K562 (cell line): Measurements from ENCODE around the gene CREB3L2. TPM values are rescaled to one million over a fixed set of nuclear protein-coding genes. Genes with fewer than 3 reads are reported as not detected.

Experiments
- ARHGAP35 ChIP-seq: fragments of 450-650 bp; IDR thresholded peaks from 2 replicates; pipeline ENCODE4 v1.6.1; 2018; ENCODE audit not compliant: partially characterized antibody
- CBFA2T3 ChIP-seq: fragments of 450-650 bp; IDR thresholded peaks from 2 replicates; pipeline ENCODE4 v1.6.1; 2017
- CGGBP1 ChIP-seq: fragments of 250-450 bp; sonication (Bioruptor Pico); IDR thresholded peaks from 2 replicates; pipeline ENCODE4 v1.9.0; 2021; ENCODE audit warnings: mild to moderate bottlenecking
- CXXC5 ChIP-seq: fragments of 250-450 bp; sonication (Bioruptor Pico); IDR thresholded peaks from 2 replicates; pipeline ENCODE4 v1.8.0; 2022; ENCODE audit warnings: inconsistent platforms, mild to moderate bottlenecking, moderate library complexity
- ETV6 ChIP-seq, 3 experiments: fragments of 150-350 bp in 1 of 3; sonication (generic) in 1 of 3; formaldehyde crosslinking in 1 of 3; IDR thresholded peaks; 2 replicates each; pipeline versions ENCODE4 v1.6.1 to v1.8.0; 2014 to 2022; ENCODE audit warnings: borderline replicate concordance in 2 of 3, low read depth in 2 of 3, antibody characterized with exemption in 1 of 3, low read length in 1 of 3, mild to moderate bottlenecking in 1 of 3, missing genetic modification reagents in 1 of 3
- FOSL1 ChIP-seq: fragments of 200-800 bp; sonication (Bioruptor generic); conservative IDR thresholded peaks from 2 replicates; pipeline ENCODE4 v1.6.1; 2016; ENCODE audit warnings: missing genetic modification characterization, missing compliant biosample characterization
- FOXA3 ChIP-seq, 2 experiments: fragments of 450-650 bp in 1 of 2; sonication (generic) in 1 of 2; formaldehyde crosslinking; IDR thresholded peaks in 1 of 2; conservative IDR thresholded peaks in 1 of 2; 2 replicates each; pipeline versions ENCODE4 v1.4.0 to v1.8.0; 2020 to 2022; ENCODE audit warnings: mild to moderate bottlenecking in 2 of 2, missing genetic modification reagents in 1 of 2
- HLTF ChIP-seq: fragments of 450-650 bp; IDR thresholded peaks from 2 replicates; pipeline ENCODE4 v1.6.1; 2016
- LEF1 ChIP-seq: fragments of 450-650 bp; IDR thresholded peaks from 2 replicates; pipeline ENCODE4 v1.6.1; 2016; ENCODE audit warnings: mild to moderate bottlenecking
- NFIC ChIP-seq: fragments of 450-650 bp; IDR thresholded peaks from 2 replicates; pipeline ENCODE4 v1.6.1; 2017; ENCODE audit warnings: mild to moderate bottlenecking, inconsistent platforms
- NONO ChIP-seq, 2 experiments: fragments of 200-400 bp in 1 of 2; fragments of 450-650 bp in 1 of 2; formaldehyde crosslinking in 1 of 2; IDR thresholded peaks; 2 replicates each; pipeline ENCODE4 v1.6.1; 2017; ENCODE audit warnings: low read depth in 2 of 2, mild to moderate bottlenecking in 2 of 2, moderate library complexity in 2 of 2, low read length in 1 of 2
- TOE1 ChIP-seq, 2 experiments: fragments of 450-650 bp in 1 of 2; sonication (generic) in 1 of 2; formaldehyde crosslinking in 1 of 2; IDR thresholded peaks; 2 replicates each; pipeline versions ENCODE4 v1.7.1 to v1.8.0; 2016 to 2022; ENCODE audit warnings: borderline replicate concordance in 2 of 2, mild to moderate bottlenecking in 2 of 2, antibody characterized with exemption in 1 of 2, inconsistent platforms in 1 of 2, low read depth in 1 of 2, missing genetic modification reagents in 1 of 2, moderate library complexity in 1 of 2
- ZNF124 ChIP-seq: sonication (generic); formaldehyde crosslinking; IDR thresholded peaks from 2 replicates; pipeline ENCODE4 v1.8.1; 2022; ENCODE audit warnings: missing genetic modification reagents
- ZNF184 ChIP-seq: sonication (generic); formaldehyde crosslinking; IDR thresholded peaks from 2 replicates; pipeline ENCODE4 v1.5.0; 2020; ENCODE audit warnings: missing genetic modification reagents
- ZNF398 ChIP-seq: fragments of 250-450 bp; sonication (Bioruptor Pico); IDR thresholded peaks from 2 replicates; pipeline ENCODE4 v1.8.0; 2021; ENCODE audit warnings: moderate library complexity, mild to moderate bottlenecking, inconsistent platforms
- polyA plus RNA-seq, 8 experiments: library from polyadenylated mRNA; depleted of rRNA in 4 of 8; stranded (reverse) in 5 of 8; unstranded in 3 of 8; fragments of >200 nt; fragmentation: Nextera tagmentation in 2 of 8; fragmentation: Illumina TruSeq in 1 of 8; extraction: Ambion mirVana in 2 of 8; extraction: Trizol in 1 of 8; gene quantifications; 2 replicates each; pipeline versions ENCODE4 v1.2.1 to v1.2.3, GENCODE V29; 2011 to 2014; ENCODE audit warnings: inconsistent platforms in 1 of 8, missing spikeins in 1 of 8
- total RNA-seq, 7 experiments: library from RNA; depleted of rRNA in 6 of 7; stranded (reverse); fragments of >200 nt in 6 of 7; fragmentation: Illumina TruSeq in 2 of 7; extraction: Trizol in 2 of 7; gene quantifications; 2 replicates each; pipeline versions ENCODE4 v1.2.1 to v1.2.3, GENCODE V29; 2011 to 2021; ENCODE audit warnings: low replicate concordance in 1 of 7

The CREB3L2 gene
- total and polyA plus RNA-seq, 9 of the 15 experiments (the other 6 are each of a cell fraction or from before 2014, with no cell fraction given): 7.1 to 45.6 (median 15.8) TPM

- TF ChIP-seq CXXC5 (CRISPR knock-in tag) (peak; percentile 41), CGGBP1 (CRISPR knock-in tag) (0 out of 2 replicates have a peak, but pooled peaks have one; percentile 28), FOSL1 (peak; percentile 92), NONO (IDR thresholded peaks at IDR 0.05; ENCODE audit: low read depth in 2 of 2, low read length in 1 of 2) (0 out of 4 replicates have a peak, but pooled peaks of 1 of the 2 experiments have one; percentile 20), HLTF (peak; percentile 60; the same call in 1 of the 2 replicates), NFIC (peak; percentile 34; the same call in 1 of the 2 replicates), ETV6 (IDR thresholded peaks at IDR 0.05; ENCODE audit: borderline replicate concordance in 1 of 2, low read depth in 2 of 2, low read length in 1 of 2) (0 out of 4 replicates have a peak, but pooled peaks of 1 of the 2 experiments have one; percentile 66), ETV6 (CRISPR knock-in tag; IDR thresholded peaks at IDR 0.05; ENCODE audit: borderline replicate concordance) (0 out of 2 replicates have a peak, but pooled peaks have one; percentile 32), ZNF184 (no peak), FOXA3 (CRISPR knock-in tag; conservative IDR thresholded peaks at IDR 0.05 in 1 of 2, IDR thresholded peaks at IDR 0.05 in 1 of 2) (0 out of 4 replicates have a peak, but pooled peaks of 1 of the 2 experiments have one; percentile 3), ZNF124 (CRISPR knock-in tag) (no peak), LEF1 (peak; percentile 44; the same call in 1 of the 2 replicates), TOE1 (IDR thresholded peaks at IDR 0.05; ENCODE audit: borderline replicate concordance) (0 out of 2 replicates have a peak, but pooled peaks have one; percentile 15), TOE1 (CRISPR knock-in tag; IDR thresholded peaks at IDR 0.05; ENCODE audit: borderline replicate concordance, low read depth) (no peak), CBFA2T3 (peak; percentile 91), ARHGAP35 (peak; percentile 3), ZNF398 (CRISPR knock-in tag) (no peak)
These were observed 34.5 kb downstream of the CREB3L2 start (continued) for GRCh38 chr7:137967143-137968018.
